ENCODE results near the gene FAM184B. TPM values are rescaled to one million over a fixed set of nuclear protein-coding genes. Genes with fewer than 3 reads are reported as not detected.

Gene FAM184B
- total RNA-seq, 1 experiment from 2014 or later = 0.09 TPM

GRCh38 chr4:17757621-17758020 is 23.8 kb downstream of the FAM184B start:
- no peak overlapping the region for H3K4me3 Mint-ChIP-seq
- no peaks in the 10 kb centered on the region for H3K27me3 ChIP-seq (ENCODE audit: insufficient read depth, low read length)
- no peak overlapping the region for H2BK5ac ChIP-seq (ENCODE audit: insufficient read length, low read length)
- no peak overlapping the region for H3K4ac ChIP-seq (ENCODE audit: low read depth, low read length)
- H3K27ac Mint-ChIP-seq = no peak overlapping the region
- H3K4me1 Mint-ChIP-seq = peaks cover 9 to 13% of the 10 kb centered on the region in 2 experiments
- peaks cover 9% of the 10 kb centered on the region for H3K27me3 Mint-ChIP-seq (ENCODE audit: low read depth)
- H2BK15ac ChIP-seq (ENCODE audit: low read depth, low read length) = no peak overlapping the region
- H3K79me1 ChIP-seq (ENCODE audit: insufficient read depth, low read depth, low read length, poor library complexity, severe bottlenecking) = no peaks in the 10 kb centered on the region
- peaks cover 5% of the 10 kb centered on the region; the same call in 1 of the 2 replicates for H3K4me1 ChIP-seq (ENCODE audit: insufficient read depth, low read length)
- no peak overlapping the region for H2AK5ac ChIP-seq (ENCODE audit: insufficient read length, low read length)
- no peaks in the 10 kb centered on the region for H3K36me3 Mint-ChIP-seq (ENCODE audit: insufficient read depth in 1 of 3, low read depth in 3 of 3)
- H3K79me2 ChIP-seq (ENCODE audit: insufficient read depth, low read length) = no peaks in the 10 kb centered on the region
- TF ChIP-seq CTCF (conservative IDR thresholded peaks at IDR 0.05) = no peak
- no peaks in the 10 kb centered on the region for H3K9me3 ChIP-seq (ENCODE audit: control insufficient read depth, low read depth, low read length)
- H2AFZ ChIP-seq (ENCODE audit: low read length) = no peak overlapping the region
- H3K9ac ChIP-seq (ENCODE audit: extremely low read depth, insufficient read length, low read length) = no peak overlapping the region
- no CpG with 5 or more reads among the region's 1 CpG for WGBS (ENCODE audit: extremely low coverage, insufficient read length, low lambda C conversion rate)
- H3K23me2 ChIP-seq (ENCODE audit: insufficient read length, low read depth, low read length, poor library complexity, severe bottlenecking) = no peaks in the 10 kb centered on the region
- no peak for DNase-seq
- no peak overlapping the region for H3K23ac ChIP-seq (ENCODE audit: insufficient read length, low read depth, low read length)
- no peak overlapping the region for H3K4me2 ChIP-seq (ENCODE audit: insufficient read depth, insufficient read length, low read length)
- no peak overlapping the region for H3K27ac ChIP-seq (ENCODE audit: insufficient read length, low read depth, low read length)
- no peak overlapping the region for H2BK20ac ChIP-seq (ENCODE audit: low read depth, low read length, poor library complexity, severe bottlenecking)
- H4K5ac ChIP-seq (ENCODE audit: insufficient read length, low read depth, low read length) = no peak overlapping the region
- H3K14ac ChIP-seq (ENCODE audit: insufficient read depth, low read length) = no peak overlapping the region
- no peak overlapping the region for H4K8ac ChIP-seq (replicated peaks; ENCODE audit: insufficient read length, low read depth, low read length)
- H3K56ac ChIP-seq (ENCODE audit: insufficient read length, low read depth, low read length) = no peak overlapping the region
- H3T11ph ChIP-seq (ENCODE audit: low read length) = no peak overlapping the region
- H2BK120ac ChIP-seq (ENCODE audit: low read depth, low read length, poor library complexity, severe bottlenecking) = no peak overlapping the region
- no peak overlapping the region for H2BK12ac ChIP-seq (ENCODE audit: insufficient read length, low read depth, low read length)
- no peak overlapping the region for H4K91ac ChIP-seq (ENCODE audit: insufficient read length, low read depth, low read length)
- no peak overlapping the region for H3K18ac ChIP-seq (ENCODE audit: insufficient read length, low read depth, low read length)
- H3K9me3 Mint-ChIP-seq = no peaks in the 10 kb centered on the region
- H4K20me1 ChIP-seq (ENCODE audit: control insufficient read depth, insufficient read depth, insufficient read length) = no peaks in the 10 kb centered on the region
